HepG2 (cell line): ENCODE data around the gene THADA. TPM values are rescaled to one million over a fixed set of nuclear protein-coding genes. Genes with fewer than 3 reads are reported as not detected.
A peak's percentile ranks its signal among the peaks of the same experiment; 100 is the strongest.

Experiments used
- ARNT ChIP-seq: fragments of 450-650 bp; IDR thresholded peaks from 2 replicates; pipeline ENCODE4 v1.6.1; 2017
- BCL3 ChIP-seq: sonication (generic); formaldehyde crosslinking; IDR thresholded peaks from 2 replicates; pipeline ENCODE4 v1.5.1; 2020; ENCODE audit warnings: mild to moderate bottlenecking, missing genetic modification reagents, moderate library complexity
- CAMTA2 ChIP-seq: sonication (generic); formaldehyde crosslinking; IDR thresholded peaks from 2 replicates; pipeline ENCODE4 v1.4.0; 2020; ENCODE audit warnings: mild to moderate bottlenecking, missing genetic modification reagents, borderline replicate concordance
- CCAR2 ChIP-seq: fragments of 200-400 bp; formaldehyde crosslinking; optimal IDR thresholded peaks from 2 replicates; pipeline ENCODE3; 2018; ENCODE audit warnings: low read depth, mild to moderate bottlenecking, low read length, moderate library complexity
- FLYWCH1 ChIP-seq: sonication (generic); formaldehyde crosslinking; IDR thresholded peaks from 2 replicates; pipeline ENCODE4 v1.8.1; 2023; ENCODE audit warnings: mild to moderate bottlenecking, missing genetic modification reagents
- HIVEP1 ChIP-seq: sonication (generic); formaldehyde crosslinking; IDR thresholded peaks from 2 replicates; pipeline ENCODE4 v1.4.0; 2020; ENCODE audit warnings: mild to moderate bottlenecking, missing genetic modification reagents
- IKZF5 ChIP-seq: IDR thresholded peaks from 2 replicates; pipeline ENCODE4 v1.6.1; 2018; ENCODE audit warnings: missing genetic modification reagents, mild to moderate bottlenecking, missing compliant biosample characterization
- NAIF1 ChIP-seq: sonication (generic); formaldehyde crosslinking; IDR thresholded peaks from 2 replicates; pipeline ENCODE4 v1.5.0; 2020; ENCODE audit warnings: mild to moderate bottlenecking, missing genetic modification reagents, borderline replicate concordance
- PRDM4 ChIP-seq: sonication (generic); formaldehyde crosslinking; IDR thresholded peaks from 2 replicates; pipeline ENCODE4 v1.9.0; 2021; ENCODE audit warnings: missing genetic modification reagents, borderline replicate concordance
- TIGD3 ChIP-seq: sonication (generic); formaldehyde crosslinking; IDR thresholded peaks from 2 replicates; pipeline ENCODE4 v1.5.1; 2020; ENCODE audit warnings: mild to moderate bottlenecking, missing genetic modification reagents, borderline replicate concordance
- ZEB1 ChIP-seq: IDR thresholded peaks from 2 replicates; pipeline ENCODE4 v1.6.1; 2012; ENCODE audit warnings: mild to moderate bottlenecking, low read depth, inconsistent platforms; ENCODE audit not compliant: insufficient replicate concordance
- ZNF17 ChIP-seq: sonication (generic); formaldehyde crosslinking; IDR thresholded peaks from 2 replicates; pipeline ENCODE4 v1.5.0; 2020; ENCODE audit warnings: mild to moderate bottlenecking, missing genetic modification reagents
- ZNF24 ChIP-seq: fragments of 450-650 bp; IDR thresholded peaks from 2 replicates; pipeline ENCODE4 v1.6.1; 2017; ENCODE audit warnings: antibody characterized with exemption, mild to moderate bottlenecking
- ZNF460 ChIP-seq: sonication (generic); formaldehyde crosslinking; IDR thresholded peaks from 2 replicates; pipeline ENCODE4 v1.5.1; 2020; ENCODE audit warnings: missing genetic modification reagents, mild to moderate bottlenecking, borderline replicate concordance
- ZNF546 ChIP-seq: sonication (generic); formaldehyde crosslinking; conservative IDR thresholded peaks from 2 replicates; pipeline ENCODE4 v1.8.1; 2023; ENCODE audit warnings: mild to moderate bottlenecking, missing genetic modification reagents
- ZNF577 ChIP-seq: sonication (generic); formaldehyde crosslinking; IDR thresholded peaks from 2 replicates; pipeline ENCODE4 v1.4.0; 2020; ENCODE audit warnings: mild to moderate bottlenecking, low read depth, missing genetic modification reagents, borderline replicate concordance
- ZNF777 ChIP-seq: sonication (generic); formaldehyde crosslinking; IDR thresholded peaks from 2 replicates; pipeline ENCODE4 v1.4.0; 2020; ENCODE audit warnings: missing genetic modification reagents
- ZNF781 ChIP-seq: sonication (generic); formaldehyde crosslinking; IDR thresholded peaks from 2 replicates; pipeline ENCODE4 v1.5.1; 2020; ENCODE audit warnings: borderline replicate concordance, mild to moderate bottlenecking, missing genetic modification reagents; ENCODE audit errors: not compliant biosample characterization
- polyA plus RNA-seq, 8 experiments: library from polyadenylated mRNA; depleted of rRNA in 3 of 8; stranded (reverse) in 7 of 8; unstranded in 1 of 8; fragments of >200 nt; fragmentation: Illumina TruSeq in 4 of 8; extraction: Trizol in 4 of 8; gene quantifications; 2 replicates each; pipeline versions ENCODE4 v1.2.1 to v1.2.3, GENCODE V29; 2011 to 2016; ENCODE audit warnings: low read depth in 4 of 8, missing spikeins in 1 of 8, mixed read lengths in 1 of 8; ENCODE audit not compliant: insufficient read depth in 1 of 8
- total RNA-seq, 5 experiments: library from RNA; depleted of rRNA; stranded (reverse); fragments of >200 nt; fragmentation: Illumina TruSeq; extraction: Trizol; gene quantifications; 2 replicates each; pipeline ENCODE4 v1.2.3, GENCODE V29; 2016; ENCODE audit warnings: low read depth in 1 of 5
- TF ChIP-seq, protein P1 (sequence below): IDR thresholded peaks from 2 replicates; pipeline ENCODE4 v1.4.0; 2020; ENCODE audit warnings: mild to moderate bottlenecking, missing genetic modification reagents

The THADA gene
- total and polyA plus RNA-seq, 2 of the 13 experiments (the other 11 are each of a cell fraction or from before 2014, with no cell fraction given) = 12.7 to 21.7 TPM

- TF ChIP-seq, protein P1, sequence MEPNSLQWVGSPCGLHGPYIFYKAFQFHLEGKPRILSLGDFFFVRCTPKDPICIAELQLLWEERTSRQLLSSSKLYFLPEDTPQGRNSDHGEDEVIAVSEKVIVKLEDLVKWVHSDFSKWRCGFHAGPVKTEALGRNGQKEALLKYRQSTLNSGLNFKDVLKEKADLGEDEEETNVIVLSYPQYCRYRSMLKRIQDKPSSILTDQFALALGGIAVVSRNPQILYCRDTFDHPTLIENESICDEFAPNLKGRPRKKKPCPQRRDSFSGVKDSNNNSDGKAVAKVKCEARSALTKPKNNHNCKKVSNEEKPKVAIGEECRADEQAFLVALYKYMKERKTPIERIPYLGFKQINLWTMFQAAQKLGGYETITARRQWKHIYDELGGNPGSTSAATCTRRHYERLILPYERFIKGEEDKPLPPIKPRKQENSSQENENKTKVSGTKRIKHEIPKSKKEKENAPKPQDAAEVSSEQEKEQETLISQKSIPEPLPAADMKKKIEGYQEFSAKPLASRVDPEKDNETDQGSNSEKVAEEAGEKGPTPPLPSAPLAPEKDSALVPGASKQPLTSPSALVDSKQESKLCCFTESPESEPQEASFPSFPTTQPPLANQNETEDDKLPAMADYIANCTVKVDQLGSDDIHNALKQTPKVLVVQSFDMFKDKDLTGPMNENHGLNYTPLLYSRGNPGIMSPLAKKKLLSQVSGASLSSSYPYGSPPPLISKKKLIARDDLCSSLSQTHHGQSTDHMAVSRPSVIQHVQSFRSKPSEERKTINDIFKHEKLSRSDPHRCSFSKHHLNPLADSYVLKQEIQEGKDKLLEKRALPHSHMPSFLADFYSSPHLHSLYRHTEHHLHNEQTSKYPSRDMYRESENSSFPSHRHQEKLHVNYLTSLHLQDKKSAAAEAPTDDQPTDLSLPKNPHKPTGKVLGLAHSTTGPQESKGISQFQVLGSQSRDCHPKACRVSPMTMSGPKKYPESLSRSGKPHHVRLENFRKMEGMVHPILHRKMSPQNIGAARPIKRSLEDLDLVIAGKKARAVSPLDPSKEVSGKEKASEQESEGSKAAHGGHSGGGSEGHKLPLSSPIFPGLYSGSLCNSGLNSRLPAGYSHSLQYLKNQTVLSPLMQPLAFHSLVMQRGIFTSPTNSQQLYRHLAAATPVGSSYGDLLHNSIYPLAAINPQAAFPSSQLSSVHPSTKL = peak; percentile 98
- no peak for TF ChIP-seq ZNF577 (CRISPR knock-in tag)
- no peak for TF ChIP-seq ZEB1
- TF ChIP-seq CCAR2 = no peak
- no peak for TF ChIP-seq ARNT
- no peak for TF ChIP-seq BCL3 (CRISPR knock-in tag)
- TF ChIP-seq IKZF5 (CRISPR knock-in tag) = peak; percentile 67; the same call in 1 of the 2 replicates
- no peak for TF ChIP-seq ZNF781 (CRISPR knock-in tag)
- TF ChIP-seq ZNF24 = peak; percentile 64; the same call in 1 of the 2 replicates
- TF ChIP-seq ZNF17 (CRISPR knock-in tag) = no peak
- no peak for TF ChIP-seq ZNF546 (CRISPR knock-in tag)
- TF ChIP-seq PRDM4 = no peak
- no peak for TF ChIP-seq HIVEP1 (CRISPR knock-in tag)
- TF ChIP-seq FLYWCH1 = no peak
- TF ChIP-seq CAMTA2 (CRISPR knock-in tag) = no peak
- TF ChIP-seq NAIF1 = no peak
- TF ChIP-seq ZNF777 (CRISPR knock-in tag) = no peak
- TF ChIP-seq ZNF460 (CRISPR knock-in tag) = no peak; the same call in 1 of the 2 replicates
- no peak for TF ChIP-seq TIGD3 (CRISPR knock-in tag)
These were observed 38.9 kb upstream of the THADA start (continued) for GRCh38 chr2:43634604-43635306.
